OCI-LY1 (cell line): ENCODE data around the gene DPM2.

Experiments
- H2AFZ ChIP-seq: fragments of 200-600 bp; sonication (generic), shearing (Covaris generic); 2 replicates; pipeline ENCODE4 v1.6.0; 2014; ENCODE audit warnings: antibody characterized with exemption, mild to moderate bottlenecking, low read length
- H3F3A ChIP-seq: fragments of 200-600 bp; sonication (generic), shearing (Covaris generic); 2 replicates; pipeline ENCODE4 v1.6.0; 2014; ENCODE audit warnings: mild to moderate bottlenecking, antibody characterized with exemption, low read length, moderate library complexity; ENCODE audit not compliant: insufficient read depth
- H3K27ac ChIP-seq: fragments of 200-600 bp; sonication (generic); 2 replicates; pipeline ENCODE4 v1.5.1; 2014; ENCODE audit warnings: low read length, mixed run types, mild to moderate bottlenecking, low read depth; ENCODE audit not compliant: poor library complexity, severe bottlenecking
- H3K27me3 ChIP-seq: fragments of 200-600 bp; sonication (generic); 2 replicates; pipeline ENCODE4 v1.6.0; 2014; ENCODE audit warnings: antibody characterized with exemption, mild to moderate bottlenecking, low read length, moderate library complexity; ENCODE audit not compliant: insufficient read depth
- H3K36me3 ChIP-seq: fragments of 200-600 bp; sonication (generic); 2 replicates; pipeline ENCODE4 v1.6.1; 2014; ENCODE audit warnings: mild to moderate bottlenecking, antibody characterized with exemption, low read length, moderate library complexity, mixed read lengths; ENCODE audit not compliant: insufficient read depth
- H3K4me1 ChIP-seq: fragments of 200-600 bp; sonication (generic); 2 replicates; pipeline ENCODE4 v1.5.1; 2014; ENCODE audit warnings: mild to moderate bottlenecking, low read length, moderate library complexity; ENCODE audit not compliant: insufficient read depth, severe bottlenecking
- H3K4me2 ChIP-seq: fragments of 200-600 bp; sonication (generic), shearing (Covaris generic); 2 replicates; pipeline ENCODE4 v1.6.1; 2014; ENCODE audit warnings: low read length
- H3K4me3 ChIP-seq: fragments of 200-600 bp; sonication (generic); 2 replicates; pipeline ENCODE4 v1.5.1; 2014; ENCODE audit warnings: low read length, low read depth, mild to moderate bottlenecking, mixed read lengths; ENCODE audit not compliant: poor library complexity, severe bottlenecking
- H3K79me2 ChIP-seq: fragments of 200-600 bp; shearing (Covaris generic); 2 replicates; pipeline ENCODE4 v1.6.1; 2016; ENCODE audit warnings: mixed run types, low read length, mixed read lengths; ENCODE audit not compliant: insufficient read depth
- H3K9ac ChIP-seq: fragments of 200-600 bp; sonication (generic), shearing (Covaris generic); 2 replicates; pipeline ENCODE4 v1.6.1; 2014; ENCODE audit warnings: mild to moderate bottlenecking, low read length, mixed read lengths
- H3K9me2 ChIP-seq: fragments of 200-600 bp; sonication (generic), shearing (Covaris generic); 2 replicates; pipeline ENCODE4 v1.6.1; 2014; ENCODE audit warnings: low read depth, mild to moderate bottlenecking, low read length, mixed read lengths
- H3K9me3 ChIP-seq: fragments of 200-600 bp; shearing (Covaris generic); 2 replicates; pipeline ENCODE4 v1.6.1; 2014; ENCODE audit warnings: low read length, mixed read lengths
- H4K20me1 ChIP-seq: fragments of 200-600 bp; sonication (generic), shearing (Covaris generic); 2 replicates; pipeline ENCODE4 v1.6.0; 2016; ENCODE audit warnings: mild to moderate bottlenecking, low read length; ENCODE audit not compliant: insufficient read depth
- EZH2 ChIP-seq: fragments of 200-600 bp; sonication (generic), shearing (Covaris generic); IDR thresholded peaks from 2 replicates; pipeline ENCODE4 v1.8.0; 2017; ENCODE audit warnings: borderline replicate concordance, mixed run types, mild to moderate bottlenecking, antibody characterized with exemption, low read length, moderate library complexity, mixed read lengths
- TF ChIP-seq, protein P1 (sequence below): fragments of 200-600 bp; sonication (generic), shearing (Covaris generic); IDR thresholded peaks from 2 replicates; pipeline ENCODE4 v1.5.1; 2017; ENCODE audit warnings: mild to moderate bottlenecking, antibody characterized with exemption, low read length, moderate library complexity, mixed read lengths

DPM2 gene

DNA sequence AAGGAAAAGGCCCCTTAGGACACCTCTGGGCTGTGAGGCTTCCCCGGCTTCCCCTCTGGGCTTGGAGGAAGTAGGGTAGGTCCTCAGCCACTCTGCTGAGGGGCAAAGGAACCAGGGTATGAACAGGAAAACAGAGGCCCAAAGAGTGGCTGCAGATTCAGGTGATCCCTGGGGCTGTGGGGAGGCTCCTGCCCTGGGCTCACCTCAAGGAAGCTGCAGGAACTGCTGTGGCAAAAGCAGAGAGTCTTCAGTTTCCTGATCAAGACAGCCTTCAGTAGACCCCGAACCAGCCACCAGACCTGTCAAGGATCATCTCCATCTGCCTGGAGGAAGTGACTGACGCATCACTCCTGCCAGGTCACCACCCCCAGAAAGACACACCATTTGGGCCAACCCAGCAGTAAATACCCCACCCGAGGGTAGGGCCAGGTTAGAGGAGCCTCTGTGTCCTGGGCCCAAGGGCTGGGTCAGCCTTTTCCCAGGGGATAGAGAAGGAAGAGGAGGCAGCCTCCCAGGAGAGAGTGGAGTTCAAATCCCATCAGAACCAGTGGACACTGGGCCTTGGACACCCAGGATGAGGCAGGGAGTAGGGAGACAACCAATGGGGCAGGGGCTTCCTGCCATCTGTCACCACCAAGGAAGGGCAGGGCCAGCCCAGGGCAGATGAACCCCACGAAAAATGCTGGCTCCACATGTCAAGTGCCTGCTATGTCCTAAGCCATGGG lies 32.5 kb downstream of the DPM2 start:
- peaks cover 19% of the 10 kb centered on the region; the same call in 1 of the 2 replicates for H3K36me3 ChIP-seq
- H3K9me2 ChIP-seq: no peaks in the 10 kb centered on the region
- no peak for TF ChIP-seq EZH2
- TF ChIP-seq, protein P1, sequence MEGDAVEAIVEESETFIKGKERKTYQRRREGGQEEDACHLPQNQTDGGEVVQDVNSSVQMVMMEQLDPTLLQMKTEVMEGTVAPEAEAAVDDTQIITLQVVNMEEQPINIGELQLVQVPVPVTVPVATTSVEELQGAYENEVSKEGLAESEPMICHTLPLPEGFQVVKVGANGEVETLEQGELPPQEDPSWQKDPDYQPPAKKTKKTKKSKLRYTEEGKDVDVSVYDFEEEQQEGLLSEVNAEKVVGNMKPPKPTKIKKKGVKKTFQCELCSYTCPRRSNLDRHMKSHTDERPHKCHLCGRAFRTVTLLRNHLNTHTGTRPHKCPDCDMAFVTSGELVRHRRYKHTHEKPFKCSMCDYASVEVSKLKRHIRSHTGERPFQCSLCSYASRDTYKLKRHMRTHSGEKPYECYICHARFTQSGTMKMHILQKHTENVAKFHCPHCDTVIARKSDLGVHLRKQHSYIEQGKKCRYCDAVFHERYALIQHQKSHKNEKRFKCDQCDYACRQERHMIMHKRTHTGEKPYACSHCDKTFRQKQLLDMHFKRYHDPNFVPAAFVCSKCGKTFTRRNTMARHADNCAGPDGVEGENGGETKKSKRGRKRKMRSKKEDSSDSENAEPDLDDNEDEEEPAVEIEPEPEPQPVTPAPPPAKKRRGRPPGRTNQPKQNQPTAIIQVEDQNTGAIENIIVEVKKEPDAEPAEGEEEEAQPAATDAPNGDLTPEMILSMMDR: no peak
- no peaks in the 10 kb centered on the region for H4K20me1 ChIP-seq
- peaks cover 68% of the 10 kb centered on the region for H3K4me1 ChIP-seq
- peak overlapping the region; percentile 69 for H3K9ac ChIP-seq
- no peaks in the 10 kb centered on the region for H3K9me3 ChIP-seq
- H3K79me2 ChIP-seq: no peaks in the 10 kb centered on the region
- no peak overlapping the region for H2AFZ ChIP-seq
- H3K4me2 ChIP-seq: peak overlapping the region; percentile 66
- peaks cover 22% of the 10 kb centered on the region for H3F3A ChIP-seq
- H3K4me3 ChIP-seq: peak overlapping the region; percentile 46
- peak overlapping the region; percentile 99 for H3K27ac ChIP-seq
- H3K27me3 ChIP-seq: no peaks in the 10 kb centered on the region

DNA sequence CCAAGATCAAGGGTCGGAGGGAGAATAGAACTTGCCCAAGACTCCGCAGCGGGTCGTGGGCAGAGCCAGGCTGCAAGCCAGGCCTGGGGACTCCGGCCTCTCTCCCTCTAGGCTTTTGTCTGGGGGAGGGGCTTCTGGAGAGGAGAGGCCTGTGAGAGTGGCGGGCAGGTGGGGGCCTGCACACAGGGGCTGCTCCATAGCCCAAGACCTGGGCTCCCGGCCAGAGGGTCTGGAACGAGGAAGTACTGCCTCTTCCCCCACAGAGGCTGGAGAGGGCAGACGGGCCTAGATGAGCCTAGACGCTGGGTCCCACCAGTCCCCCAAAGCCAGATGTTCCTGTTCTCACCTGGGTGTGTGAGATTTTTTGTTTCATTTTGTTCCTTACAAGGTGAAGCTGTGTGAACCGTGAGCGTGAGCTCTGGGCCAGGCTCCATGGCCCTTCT lies 33.1 kb downstream of the DPM2 start:
- peaks cover 74% of the 10 kb centered on the region for H3K4me1 ChIP-seq
- H3K79me2 ChIP-seq: no peaks in the 10 kb centered on the region
- H2AFZ ChIP-seq: no peak overlapping the region
- peak overlapping the region; percentile 66 for H3K4me2 ChIP-seq
- H3K27me3 ChIP-seq: no peaks in the 10 kb centered on the region
- peak overlapping the region; percentile 69 for H3K9ac ChIP-seq
- no peaks in the 10 kb centered on the region for H4K20me1 ChIP-seq
- no peaks in the 10 kb centered on the region for H3K9me3 ChIP-seq
- no peak for TF ChIP-seq EZH2
- TF ChIP-seq, protein P1: no peak
- no peaks in the 10 kb centered on the region for H3K9me2 ChIP-seq
- peak overlapping the region; percentile 46 for H3K4me3 ChIP-seq
- peaks cover 13% of the 10 kb centered on the region; the same call in 1 of the 2 replicates for H3K36me3 ChIP-seq
- peak overlapping the region; percentile 99 for H3K27ac ChIP-seq
- peaks cover 22% of the 10 kb centered on the region for H3F3A ChIP-seq

DNA sequence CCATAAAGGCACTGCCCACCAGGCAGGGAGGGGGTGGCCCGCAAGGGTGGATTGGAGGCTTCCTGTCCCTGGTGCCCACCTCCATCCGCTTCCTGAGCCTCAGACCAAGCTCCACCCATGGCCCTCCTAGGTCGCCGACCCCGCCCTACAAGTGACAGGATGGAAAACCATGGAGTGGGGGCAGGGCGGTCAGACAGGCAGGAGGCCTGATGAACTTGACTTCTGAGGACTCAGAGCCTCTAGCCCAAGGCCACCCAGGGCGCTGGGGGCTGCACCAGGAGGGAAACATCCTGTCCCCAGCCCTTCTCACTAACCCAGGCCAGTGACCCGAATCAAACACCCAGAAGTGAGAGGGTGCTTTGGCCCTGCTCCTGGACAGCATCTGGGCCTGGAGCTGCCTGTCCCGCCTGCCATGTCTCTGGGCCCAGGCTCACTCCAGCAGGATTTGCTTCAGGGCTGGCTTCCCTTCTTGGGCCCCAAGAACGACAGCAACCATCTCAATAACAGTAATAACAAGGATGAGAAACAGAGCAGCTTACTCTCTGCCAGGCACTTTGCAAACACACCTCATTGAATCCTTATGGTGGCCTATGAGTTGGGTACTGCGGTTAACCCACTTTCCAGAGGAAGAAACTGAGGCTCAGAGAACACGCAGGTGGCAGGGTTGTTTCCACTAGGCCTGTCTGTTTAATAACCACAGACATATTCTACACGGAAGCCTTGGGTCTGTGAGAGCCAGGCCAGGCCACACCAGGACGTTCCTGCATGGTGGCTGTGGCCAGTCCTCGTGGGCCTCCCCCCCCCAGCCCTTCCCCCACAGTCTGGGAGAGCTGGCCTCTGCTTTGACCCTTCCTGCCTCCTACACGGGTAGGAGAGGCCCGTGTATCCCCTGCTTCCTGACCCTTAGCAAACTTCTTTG lies 33.8 kb downstream of the DPM2 start:
- Histone ChIP-seq H3K9me3 (no peaks in the 10 kb centered on the region), H3K4me1 (peaks cover 74% of the 10 kb centered on the region), H3K79me2 (no peaks in the 10 kb centered on the region), H3K36me3 (peaks cover 12% of the 10 kb centered on the region; the same call in 1 of the 2 replicates), H2AFZ (no peak overlapping the region), H3F3A (peaks cover 22% of the 10 kb centered on the region), H3K9ac (peak overlapping the region; percentile 69), H3K27me3 (no peaks in the 10 kb centered on the region), H3K9me2 (no peaks in the 10 kb centered on the region), H3K4me2 (peak overlapping the region; percentile 66), H3K4me3 (peak overlapping the region; percentile 46), H3K27ac (peak overlapping the region; percentile 99), H4K20me1 (no peaks in the 10 kb centered on the region)
- TF ChIP-seq, protein P1: no peak
- no peak for TF ChIP-seq EZH2
